ENCODE data around the gene WIPF2. TPM values are rescaled to one million over a fixed set of nuclear protein-coding genes. Genes with fewer than 3 reads are reported as not detected.

WIPF2 gene
- total and polyA plus RNA-seq, 4 donors: 10.6 to 34.5 (median 14.9) TPM

GRCh38 chr17:40323391-40324381 is 104.6 kb downstream of the WIPF2 start:
- Histone ChIP-seq H3K9ac (ENCODE audit: insufficient read depth in 1 of 2, low read length in 2 of 2) (peak overlapping the region; percentile 26 to 49), H3K27me3 (ENCODE audit: control insufficient read depth in 3 of 3, insufficient read depth in 3 of 3, low read length in 2 of 3) (no peaks in the 10 kb centered on the region), H3K36me3 (ENCODE audit: control insufficient read depth in 4 of 4, insufficient read depth in 4 of 4, low read length in 4 of 4) (peaks cover 0 to 4% (median 2%) of the 10 kb centered on the region in 4 donors), H3K4me1 (ENCODE audit: control insufficient read depth in 5 of 5, insufficient read depth in 5 of 5, low read length in 5 of 5) (peaks cover 54 to 89% (median 64%) of the 10 kb centered on the region in 5 donors), H3K4me3 (no peak overlapping the region), H3K9me3 (ENCODE audit: control insufficient read depth in 4 of 4, insufficient read depth in 3 of 4, low read length in 3 of 4) (no peaks in the 10 kb centered on the region), H3K27ac (ENCODE audit: low read depth in 1 of 2, low read length in 1 of 2) (peak overlapping the region; percentile 87 to 98)
- WGBS, 2 donors: 18 to 28% methylated on average over 9 to 10 of the region's 10 CpGs
- TF ChIP-seq CTCF (IDR thresholded peaks at IDR 0.05; ENCODE audit: control extremely low read depth, extremely low read depth): no peak
- peak; percentile 50 to 75 (median 52) for DNase-seq
- no peak for ATAC-seq (ENCODE audit: insufficient read depth, low FRiP score)

GRCh38 chr17:40325156-40326013 is 106.3 kb downstream of the WIPF2 start:
- Histone ChIP-seq H3K9me3 (ENCODE audit: control insufficient read depth in 4 of 4, insufficient read depth in 3 of 4, low read length in 3 of 4) (no peaks in the 10 kb centered on the region), H3K27ac (ENCODE audit: low read depth in 1 of 2, low read length in 1 of 2) (peak overlapping the region in 1 of 2 donors; percentile 86), H3K9ac (ENCODE audit: insufficient read depth in 1 of 2, low read length in 2 of 2) (no peak overlapping the region), H3K4me3 (no peak overlapping the region), H3K36me3 (ENCODE audit: control insufficient read depth in 4 of 4, insufficient read depth in 4 of 4, low read length in 4 of 4) (peaks cover 0 to 4% (median 2%) of the 10 kb centered on the region in 4 donors), H3K27me3 (ENCODE audit: control insufficient read depth in 3 of 3, insufficient read depth in 3 of 3, low read length in 2 of 3) (no peaks in the 10 kb centered on the region), H3K4me1 (ENCODE audit: control insufficient read depth in 5 of 5, insufficient read depth in 5 of 5, low read length in 5 of 5) (peaks cover 52 to 83% (median 61%) of the 10 kb centered on the region in 5 donors)
- ATAC-seq (ENCODE audit: insufficient read depth, low FRiP score) (no peak), DNase-seq (no peak)
- WGBS, 2 donors: 61 to 64% methylated on average over 13 of the region's 13 CpGs
- TF ChIP-seq CTCF (IDR thresholded peaks at IDR 0.05; ENCODE audit: control extremely low read depth, extremely low read depth): no peak

GRCh38 chr17:40326014-40326831 is 107.1 kb downstream of the WIPF2 start:
- peaks cover 0 to 7% (median 3%) of the 10 kb centered on the region in 4 donors for H3K36me3 ChIP-seq (ENCODE audit: control insufficient read depth in 4 of 4, insufficient read depth in 4 of 4, low read length in 4 of 4)
- H3K27me3 ChIP-seq (ENCODE audit: control insufficient read depth in 3 of 3, insufficient read depth in 3 of 3, low read length in 2 of 3): no peaks in the 10 kb centered on the region
- H3K9me3 ChIP-seq (ENCODE audit: control insufficient read depth in 4 of 4, insufficient read depth in 3 of 4, low read length in 3 of 4): no peaks in the 10 kb centered on the region
- peaks cover 56 to 83% (median 60%) of the 10 kb centered on the region in 5 donors for H3K4me1 ChIP-seq (ENCODE audit: control insufficient read depth in 5 of 5, insufficient read depth in 5 of 5, low read length in 5 of 5)
- no peak for TF ChIP-seq CTCF (IDR thresholded peaks at IDR 0.05; ENCODE audit: control extremely low read depth, extremely low read depth)
- H3K9ac ChIP-seq (ENCODE audit: insufficient read depth in 1 of 2, low read length in 2 of 2): peak overlapping the region in 1 of 2 donors; percentile 32
- DNase-seq (no peak), ATAC-seq (ENCODE audit: insufficient read depth, low FRiP score) (no peak)
- WGBS, 2 donors: 31 to 35% methylated on average over 17 of the region's 17 CpGs
- H3K4me3 ChIP-seq: no peak overlapping the region
- peak overlapping the region in 1 of 2 donors; percentile 86 for H3K27ac ChIP-seq (ENCODE audit: low read depth in 1 of 2, low read length in 1 of 2)
